HL-60 (cell line): ENCODE measurements around the gene PPP3CA.
A peak's percentile ranks its signal among the peaks of the same experiment; 100 is the strongest.

ENCODE experiments used
- DNase-seq, 2 experiments: peaks; one replicate each; pipeline ENCODE4 v3.0.0-alpha.2; 2010 to 2020; ENCODE audit warnings: low read depth in 1 of 2, low spot score in 1 of 2
- H3K27ac ChIP-seq: fragments of 250-450 bp; sonication (Bioruptor Pico); replicated peaks from 2 replicates; pipeline ENCODE4 v1.5.1; 2020; ENCODE audit warnings: mild to moderate bottlenecking, moderate library complexity
- H3K27me3 ChIP-seq: fragments of 250-450 bp; sonication (Bioruptor Pico); 2 replicates; pipeline ENCODE4 v1.5.1; 2021; ENCODE audit warnings: mild to moderate bottlenecking, moderate library complexity; ENCODE audit not compliant: insufficient read depth, poor library complexity, severe bottlenecking
- H3K4me3 ChIP-seq: replicated peaks from 2 replicates; pipeline ENCODE4 v1.5.1; 2011; ENCODE audit warnings: mild to moderate bottlenecking, control low read depth, low read length; ENCODE audit not compliant: insufficient read depth
- GABPA ChIP-seq: IDR thresholded peaks from 2 replicates; pipeline ENCODE4 v1.6.1; 2012; ENCODE audit warnings: low read depth
- POLR2AphosphoS5 ChIP-seq: IDR thresholded peaks from 2 replicates; pipeline ENCODE4 v1.6.1; 2012; ENCODE audit warnings: low read depth
- REST ChIP-seq: IDR thresholded peaks from 2 replicates; pipeline ENCODE4 v1.6.1; 2012; ENCODE audit warnings: low read depth; ENCODE audit not compliant: insufficient replicate concordance
- SPI1 ChIP-seq: IDR thresholded peaks from 2 replicates; pipeline ENCODE4 v1.6.1; 2012; ENCODE audit warnings: low read depth, mild to moderate bottlenecking, borderline replicate concordance
- TF ChIP-seq, protein P1 (sequence below): IDR thresholded peaks from one replicate; pipeline ENCODE4 v1.5.1; 2011; ENCODE audit warnings: low read length, control low read depth, inconsistent platforms; ENCODE audit not compliant: insufficient read depth

Gene PPP3CA

GRCh38 chr4:101035487-101035886 lies 311.8 kb downstream of the PPP3CA start:
- no peak for TF ChIP-seq REST
- TF ChIP-seq GABPA, result no peak
- TF ChIP-seq, protein P1, sequence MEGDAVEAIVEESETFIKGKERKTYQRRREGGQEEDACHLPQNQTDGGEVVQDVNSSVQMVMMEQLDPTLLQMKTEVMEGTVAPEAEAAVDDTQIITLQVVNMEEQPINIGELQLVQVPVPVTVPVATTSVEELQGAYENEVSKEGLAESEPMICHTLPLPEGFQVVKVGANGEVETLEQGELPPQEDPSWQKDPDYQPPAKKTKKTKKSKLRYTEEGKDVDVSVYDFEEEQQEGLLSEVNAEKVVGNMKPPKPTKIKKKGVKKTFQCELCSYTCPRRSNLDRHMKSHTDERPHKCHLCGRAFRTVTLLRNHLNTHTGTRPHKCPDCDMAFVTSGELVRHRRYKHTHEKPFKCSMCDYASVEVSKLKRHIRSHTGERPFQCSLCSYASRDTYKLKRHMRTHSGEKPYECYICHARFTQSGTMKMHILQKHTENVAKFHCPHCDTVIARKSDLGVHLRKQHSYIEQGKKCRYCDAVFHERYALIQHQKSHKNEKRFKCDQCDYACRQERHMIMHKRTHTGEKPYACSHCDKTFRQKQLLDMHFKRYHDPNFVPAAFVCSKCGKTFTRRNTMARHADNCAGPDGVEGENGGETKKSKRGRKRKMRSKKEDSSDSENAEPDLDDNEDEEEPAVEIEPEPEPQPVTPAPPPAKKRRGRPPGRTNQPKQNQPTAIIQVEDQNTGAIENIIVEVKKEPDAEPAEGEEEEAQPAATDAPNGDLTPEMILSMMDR, result no peak
- TF ChIP-seq SPI1, result no peak
- no peak for TF ChIP-seq POLR2AphosphoS5
- H3K27me3 ChIP-seq, result no peaks in the 10 kb centered on the region
- H3K27ac ChIP-seq, result no peak overlapping the region

DNA sequence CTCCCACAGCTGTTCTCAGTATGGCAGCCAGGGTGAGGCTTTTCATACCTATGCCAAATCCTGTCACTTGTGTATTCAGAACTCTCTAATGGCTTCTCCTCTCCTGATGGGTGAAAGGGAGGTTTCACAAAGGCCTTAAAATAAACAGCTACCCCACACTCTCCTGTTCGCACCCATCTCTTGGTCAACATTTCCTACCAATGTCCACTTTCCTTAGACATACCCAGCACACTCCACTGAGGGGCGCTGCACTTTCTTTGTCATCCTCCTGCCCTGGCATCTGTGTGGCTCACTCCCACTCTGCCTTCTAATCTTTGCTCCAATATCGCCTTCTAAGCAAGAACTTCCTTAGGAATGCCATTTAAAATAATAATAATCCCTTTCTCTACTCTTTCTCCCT lies 313.3 kb downstream of the PPP3CA start:
- no peak for DNase-seq
- TF ChIP-seq POLR2AphosphoS5, result no peak
- TF ChIP-seq, protein P1, result no peak
- no peak for TF ChIP-seq REST
- no peak for TF ChIP-seq SPI1
- no peak for TF ChIP-seq GABPA
- Histone ChIP-seq H3K27ac (no peak overlapping the region), H3K4me3 (no peak overlapping the region), H3K27me3 (no peaks in the 10 kb centered on the region)

More at GRCh38 chr4:101035487-101035886, 311.8 kb downstream of the PPP3CA start:
- H3K4me3 ChIP-seq, result no peak overlapping the region
- DNase-seq, result no peak

DNA sequence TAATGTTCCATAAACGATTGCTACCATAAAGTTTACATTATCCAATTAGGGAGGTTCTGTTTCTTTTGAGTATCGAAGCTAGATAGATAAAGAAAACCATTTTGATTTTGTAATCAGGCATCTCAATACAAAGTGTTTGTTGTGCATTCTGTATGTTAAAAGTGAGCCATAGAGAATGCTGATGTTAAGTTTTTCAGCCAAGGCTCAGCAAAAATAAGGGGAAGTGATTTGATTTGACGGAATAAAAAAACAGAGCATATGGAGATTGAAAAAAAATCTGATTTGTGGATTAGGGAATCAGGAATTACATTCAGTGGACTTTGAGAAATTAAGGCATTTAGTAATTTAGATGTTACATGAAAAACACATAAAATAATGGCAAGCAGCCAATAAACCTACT lies 314.8 kb downstream of the PPP3CA start:
- no peak for TF ChIP-seq REST
- no peak for TF ChIP-seq GABPA
- TF ChIP-seq POLR2AphosphoS5, result no peak
- TF ChIP-seq SPI1, result 0 out of 2 replicates have a peak, but pooled peaks have one; percentile 16
- TF ChIP-seq, protein P1, result no peak
- Histone ChIP-seq H3K27ac (no peak overlapping the region), H3K27me3 (no peaks in the 10 kb centered on the region), H3K4me3 (no peak overlapping the region)
- DNase-seq, result no peak
